Glomerular visceral epithelial cell (primary cell): ENCODE measurements around the gene VWA8.

Source experiments
- DNase-seq: peaks from one replicate; pipeline ENCODE4 v3.0.0-alpha.2; 2016; ENCODE audit errors: extremely low spot score

Gene VWA8

DNA sequence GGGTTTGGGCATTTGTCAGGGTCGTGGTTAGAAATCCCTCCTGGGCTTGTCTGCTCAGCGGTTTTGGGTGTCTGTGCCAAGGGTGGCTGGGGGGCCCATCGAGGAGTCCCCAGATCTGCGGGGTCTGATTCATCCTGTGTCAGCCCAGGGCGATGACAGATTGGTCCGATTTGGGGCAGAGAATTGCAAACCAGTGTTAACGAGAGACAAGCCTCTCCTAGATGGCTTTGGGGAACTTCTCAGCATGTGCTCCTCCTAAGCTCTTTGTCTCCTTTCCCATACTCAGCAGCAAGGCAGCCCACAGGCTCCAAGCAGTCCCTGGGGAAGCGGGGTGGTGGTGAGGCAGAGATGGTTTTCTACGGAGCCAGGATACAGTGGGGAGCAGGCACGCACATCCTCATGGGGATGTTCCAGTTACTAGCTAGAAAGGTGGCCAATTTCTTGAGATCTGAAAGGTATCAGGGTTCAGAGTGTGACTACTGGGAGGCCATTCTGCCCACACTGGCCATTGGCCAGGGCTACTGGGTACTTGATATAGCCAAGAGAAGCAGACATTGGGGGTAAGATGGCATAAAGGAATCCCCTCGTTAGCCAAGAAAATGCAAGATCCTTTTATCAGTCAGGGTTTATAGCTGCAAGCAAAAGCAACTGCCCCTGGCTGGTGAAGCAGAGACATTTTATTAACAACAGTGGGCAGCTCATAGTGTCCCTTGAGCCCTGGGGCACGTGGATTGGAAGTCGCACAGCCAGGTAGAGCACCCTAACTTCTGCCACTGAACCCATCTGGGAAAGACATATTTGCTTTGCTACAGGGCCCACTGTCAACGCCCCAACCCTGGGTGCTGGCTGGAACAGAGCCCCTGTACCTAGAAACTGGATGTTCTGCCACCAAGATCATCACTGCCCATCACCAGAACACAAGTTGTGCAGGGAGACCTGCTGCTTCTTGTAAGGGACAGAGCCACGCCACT, 440.0 kb downstream of the VWA8 start:
- DNase-seq: no peak

DNA sequence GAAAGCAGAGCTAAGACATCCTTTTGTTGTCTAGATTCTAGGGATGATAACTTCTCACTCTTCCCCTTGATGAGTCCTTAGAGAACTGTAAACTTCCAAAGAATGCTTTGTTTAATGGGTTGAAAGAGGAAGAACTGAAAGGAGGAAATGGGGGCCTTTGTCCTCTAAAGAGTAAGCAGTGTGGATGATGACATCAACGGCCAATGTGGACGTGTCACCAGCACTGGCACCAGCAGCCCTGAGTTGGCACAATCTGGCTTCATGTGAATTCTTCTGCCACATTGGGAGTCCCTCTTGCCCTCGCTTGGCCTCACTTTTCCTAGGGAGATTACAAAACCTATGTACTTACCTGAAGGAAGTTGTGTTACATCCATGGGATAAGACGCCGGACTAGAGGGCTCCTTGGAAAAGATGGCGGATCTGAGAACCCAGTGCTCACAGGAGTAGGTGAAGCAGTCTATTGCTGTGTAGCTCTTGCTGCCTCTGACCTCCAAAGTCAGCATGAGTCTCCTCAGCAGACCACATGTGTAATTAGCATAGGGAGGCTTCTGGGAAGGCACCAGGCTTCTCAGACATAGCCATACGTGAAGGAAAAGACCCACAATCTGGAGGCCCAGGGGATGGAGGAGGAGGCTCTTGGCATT, 440.8 kb downstream of the VWA8 start:
- DNase-seq: peak; percentile 42
